Endothelial cell of umbilical vein (primary cell): Measurements from ENCODE around the gene RTN4IP1.

Experiments used
- CTCF ChIP-seq, 2 donors: IDR thresholded peaks; 1 replicate in 1 of 2; 2 replicates in 1 of 2; pipeline ENCODE4 v1.5.1; 2011; ENCODE audit warnings: low read length in 2 of 2, mild to moderate bottlenecking in 2 of 2, moderate library complexity in 2 of 2, control low read depth in 1 of 2, inconsistent platforms in 1 of 2, low read depth in 1 of 2; ENCODE audit not compliant: insufficient read depth in 1 of 2; ENCODE audit errors: extremely low read depth in 1 of 2
- EZH2 ChIP-seq: IDR thresholded peaks from 2 replicates; pipeline ENCODE4 v1.6.1; 2012; ENCODE audit warnings: borderline replicate concordance, low read depth, mild to moderate bottlenecking, moderate library complexity, low read length, inconsistent platforms; ENCODE audit not compliant: severe bottlenecking
- GATA2 ChIP-seq: IDR thresholded peaks from 2 replicates; pipeline ENCODE4 v1.7.0; 2011; ENCODE audit warnings: low read depth, mild to moderate bottlenecking, moderate library complexity, mixed read lengths, low read length; ENCODE audit not compliant: insufficient read length, insufficient read depth

GRCh38 chr6:106553440-106553839 is 75.9 kb downstream of the RTN4IP1 start:
- TF ChIP-seq GATA2 (no peak), CTCF (IDR thresholded peaks at IDR 0.05; ENCODE audit: extremely low read depth in 1 of 2, insufficient read depth in 1 of 2, low read depth in 1 of 2, low read length in 2 of 2) (no peak), EZH2 (no peak)
